ENCODE data around the gene HABP4. TPM values are rescaled to one million over a fixed set of nuclear protein-coding genes. Genes with fewer than 3 reads are reported as not detected.
"Not testable (repeated sequence)": the region's sequence is repeated elsewhere in the genome, so short reads cannot be mapped to it uniquely, and the experiment has no call there.

The HABP4 gene
- total RNA-seq, 1 donor from 2014 or later, result 8.5 TPM

DNA sequence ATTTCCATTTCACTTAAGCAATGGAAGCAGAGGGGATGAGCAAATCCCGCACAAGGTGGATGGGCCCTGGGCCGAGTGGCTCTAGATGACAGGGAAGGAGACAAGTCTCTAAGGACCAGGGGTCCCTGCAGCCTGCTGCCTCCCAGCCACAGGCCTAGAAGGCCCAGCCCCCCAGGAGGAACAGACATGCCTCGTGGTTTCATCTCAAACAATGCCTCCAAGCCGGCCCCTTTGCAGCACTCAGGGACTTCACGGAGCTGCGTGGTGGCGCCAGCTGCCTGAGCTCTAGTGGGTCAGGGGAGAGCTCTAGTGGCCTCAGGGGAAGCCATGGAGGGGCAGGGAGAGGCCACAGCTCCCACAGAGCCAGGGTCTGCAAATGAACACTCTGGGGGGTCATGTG lies 48.8 kb downstream of the HABP4 start:
- no peak for DNase-seq

DNA sequence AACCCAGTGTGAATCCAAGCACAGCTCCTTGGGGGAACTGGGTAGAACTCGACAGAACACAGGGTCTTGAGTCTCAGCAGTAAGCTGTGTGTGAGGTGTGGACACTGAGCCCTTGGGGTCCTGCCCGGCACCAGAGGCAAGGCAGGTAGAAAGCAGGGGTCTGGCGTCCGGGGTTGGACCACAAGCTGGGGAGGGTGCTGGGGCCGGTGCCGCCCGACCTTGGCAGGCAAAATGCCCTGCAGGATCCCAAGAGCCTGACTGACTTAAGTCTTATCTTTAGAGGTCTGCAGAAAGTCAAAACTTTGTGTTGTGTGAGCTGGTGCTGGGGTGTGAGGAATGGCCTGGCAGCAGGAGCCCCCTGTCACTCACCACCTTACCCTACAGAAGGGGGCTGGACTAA lies 49.3 kb downstream of the HABP4 start:
- no peak for DNase-seq

DNA sequence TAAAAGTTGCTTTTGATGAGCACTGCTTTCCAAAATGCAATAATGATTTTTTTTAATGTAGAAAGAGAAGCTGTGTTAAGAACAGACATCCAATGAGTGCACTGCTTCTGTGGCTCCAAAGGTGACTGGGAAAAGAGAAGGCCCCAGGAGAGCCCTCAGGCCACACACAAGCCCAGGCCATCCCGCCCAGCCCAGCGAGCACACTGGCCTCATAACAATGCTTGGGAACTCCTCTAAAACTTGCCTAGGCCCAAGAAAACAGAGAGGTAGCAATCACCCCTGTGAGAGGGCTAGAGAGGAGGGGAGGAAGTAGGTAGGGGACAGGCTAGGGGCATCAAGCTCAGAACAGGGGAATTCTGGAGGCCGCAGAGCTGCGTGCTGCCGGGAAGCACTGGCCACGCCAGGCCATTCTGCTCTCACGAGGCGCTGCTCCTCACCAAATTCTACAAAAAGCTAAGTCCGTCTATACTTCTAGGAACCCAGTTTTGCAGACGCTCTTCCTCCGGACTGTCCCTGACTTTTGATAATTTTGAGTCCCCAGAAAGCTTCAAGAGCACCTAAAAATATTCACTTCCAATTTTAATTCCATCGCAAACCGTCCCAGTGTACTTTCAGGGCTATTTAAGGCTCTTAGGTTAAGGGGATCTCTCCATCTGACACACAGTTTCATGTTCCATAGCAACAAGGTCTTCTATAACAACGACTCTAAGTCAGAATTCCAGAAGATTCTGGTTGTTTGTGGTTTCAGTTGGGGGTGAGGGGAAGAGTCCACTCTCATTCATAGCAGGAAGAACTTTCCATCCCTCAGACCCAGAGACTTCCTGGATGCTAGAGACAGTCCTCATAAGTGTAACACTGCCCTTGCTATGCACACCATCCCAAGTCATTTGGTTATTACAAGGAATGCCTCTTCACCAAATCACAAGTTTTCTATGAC lies 51.0 kb downstream of the HABP4 start:
- no peak for DNase-seq

DNA sequence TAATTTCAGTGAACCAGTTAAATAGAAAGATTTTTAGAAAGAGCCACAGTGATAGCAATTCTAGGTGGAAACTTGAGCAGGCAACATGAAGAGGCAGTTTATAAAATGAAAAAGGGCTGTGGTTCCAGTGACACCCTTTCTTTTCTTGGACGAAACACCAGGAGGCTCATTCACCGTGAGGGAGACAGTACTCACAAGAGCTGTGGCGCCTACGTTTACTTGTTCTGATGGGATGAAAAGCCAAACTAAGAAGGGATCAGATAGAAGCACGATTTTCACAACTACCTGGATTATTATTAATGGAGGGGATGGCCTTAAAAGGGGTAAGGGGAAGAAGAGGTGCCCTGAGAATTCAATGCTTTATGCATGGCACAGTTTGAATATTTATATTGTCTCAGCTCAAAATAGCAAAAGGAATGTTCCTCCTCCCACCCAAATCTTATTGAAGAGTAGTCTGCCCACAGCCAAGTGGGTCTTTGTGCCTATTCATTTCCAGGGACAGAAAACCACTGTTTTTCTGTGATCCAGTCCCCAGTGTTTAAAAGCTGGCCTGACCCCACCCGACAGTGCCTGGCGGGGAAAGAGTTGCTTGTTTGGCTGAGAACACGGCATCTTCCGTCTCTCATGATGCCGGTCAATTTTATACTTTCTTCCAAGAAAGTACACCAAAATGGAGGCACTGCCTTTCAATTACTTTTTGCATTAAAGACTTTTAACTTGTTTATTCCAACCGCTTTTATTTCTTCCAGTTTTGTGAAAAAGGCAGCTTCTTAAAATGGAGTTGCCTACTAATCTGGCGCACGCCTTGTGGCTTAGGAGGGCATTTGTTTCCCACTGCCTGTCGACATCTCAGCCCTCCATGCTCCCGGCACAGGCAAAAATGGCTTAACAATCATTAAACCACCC lies 51.9 kb downstream of the HABP4 start:
- DNase-seq, result no peak

DNA sequence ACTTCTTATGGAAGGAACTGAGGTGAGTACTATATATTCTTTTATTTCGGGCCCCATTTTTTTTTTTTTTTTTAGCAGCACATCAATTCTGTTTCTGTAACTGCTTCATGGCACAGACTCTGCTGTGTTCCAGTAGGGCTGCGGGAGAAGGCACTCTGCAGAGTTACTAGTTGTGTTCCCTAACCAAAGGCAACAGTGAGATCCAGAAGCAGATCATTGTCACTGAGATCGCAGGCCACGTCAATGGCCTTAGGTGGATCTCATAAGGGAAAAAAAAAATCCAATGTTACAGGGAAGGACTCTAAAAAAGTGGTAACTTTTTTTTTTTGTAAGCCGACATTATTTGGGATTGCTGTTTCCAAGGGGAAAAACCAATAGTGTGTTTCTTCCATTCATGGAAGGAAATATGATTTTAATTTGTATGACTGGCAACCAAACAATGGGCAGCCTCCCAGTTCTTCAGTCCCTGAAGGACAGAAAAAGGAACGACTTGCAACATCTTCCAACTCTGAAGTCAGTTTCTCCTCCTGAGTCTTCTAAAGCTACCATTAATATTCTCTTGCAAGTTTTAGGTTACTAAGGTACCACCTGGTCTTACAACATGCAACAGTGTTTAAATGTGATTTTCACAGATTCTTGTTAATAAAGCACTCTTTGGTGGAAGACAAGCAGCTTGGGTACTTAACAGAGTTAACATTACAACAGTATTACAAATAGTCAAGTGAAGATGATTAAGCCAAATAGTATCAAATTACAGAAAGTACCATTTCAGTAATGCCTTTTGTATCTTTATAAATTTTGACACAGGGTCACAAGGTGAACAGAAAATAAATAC lies 52.8 kb downstream of the HABP4 start:
- peak; percentile 83 for DNase-seq

DNA sequence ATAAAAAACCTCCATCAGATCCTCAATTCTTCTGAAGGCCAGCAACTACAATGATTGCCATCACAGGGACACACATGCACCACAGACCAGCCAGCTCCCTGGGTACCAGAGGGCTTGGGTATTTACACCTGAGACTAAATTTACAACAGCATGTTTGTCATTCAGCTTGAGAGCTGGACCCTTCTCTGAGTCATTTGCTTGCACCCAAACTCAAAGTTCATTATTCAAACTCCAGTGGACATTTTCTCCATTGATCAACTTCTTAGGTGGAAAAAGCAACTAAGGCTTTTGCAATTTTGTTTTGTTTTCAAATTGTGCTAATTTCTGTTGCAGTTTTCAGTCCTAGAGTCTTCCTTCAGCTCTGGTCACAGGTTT lies 53.4 kb downstream of the HABP4 start:
- not testable (repeated sequence) for DNase-seq

DNA sequence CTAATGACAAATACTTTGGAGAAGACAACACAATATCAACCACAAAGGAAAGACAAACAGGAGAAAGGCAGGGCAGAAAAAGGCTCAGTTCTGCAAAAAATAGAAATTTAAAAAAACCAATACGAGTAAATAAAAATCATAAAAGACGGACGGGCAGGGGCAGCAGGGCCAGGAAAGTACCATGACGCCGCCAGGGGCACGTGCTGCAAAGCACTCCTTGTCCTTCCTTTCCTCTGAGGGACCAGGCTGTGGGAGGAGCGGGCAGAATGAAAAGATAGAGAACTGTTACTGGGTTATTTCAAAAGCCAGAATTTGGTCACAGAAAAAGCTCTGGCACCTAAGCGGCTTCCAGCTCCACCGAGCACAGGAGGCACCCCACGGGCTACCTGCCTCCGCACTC lies 53.9 kb downstream of the HABP4 start:
- no peak for DNase-seq

DNA sequence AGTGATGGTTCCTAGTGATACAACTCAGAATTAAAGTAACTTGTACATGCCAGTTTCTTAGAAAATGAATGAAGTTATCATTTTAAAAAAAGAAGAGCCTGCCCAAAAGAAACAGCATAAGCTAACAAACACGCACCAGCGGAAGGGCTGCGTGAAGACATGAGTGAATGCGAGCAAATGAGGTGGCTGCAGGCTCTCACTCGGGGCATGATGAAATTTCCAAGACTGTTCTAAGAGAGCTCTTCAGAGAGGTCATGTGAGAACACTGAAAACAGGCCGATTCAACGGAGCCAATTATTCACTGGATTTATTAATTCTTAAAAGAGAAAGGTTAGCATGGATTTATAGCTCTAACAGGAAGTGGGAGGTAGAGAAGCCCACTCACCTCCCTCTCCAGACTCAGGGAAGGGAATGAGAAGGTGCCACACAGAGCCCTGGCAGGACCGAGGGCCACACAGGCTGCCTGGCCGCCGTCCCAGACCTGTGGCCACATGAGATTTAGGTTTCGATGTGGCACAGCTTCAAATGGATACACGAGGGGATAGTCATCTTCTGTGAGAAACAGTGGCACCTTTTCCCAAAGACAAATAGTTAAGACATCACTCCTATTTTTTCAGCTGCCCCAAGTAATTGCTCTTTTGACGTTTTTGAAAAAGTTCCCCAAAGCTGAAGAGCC lies 55.5 kb downstream of the HABP4 start:
- DNase-seq, result no peak

DNA sequence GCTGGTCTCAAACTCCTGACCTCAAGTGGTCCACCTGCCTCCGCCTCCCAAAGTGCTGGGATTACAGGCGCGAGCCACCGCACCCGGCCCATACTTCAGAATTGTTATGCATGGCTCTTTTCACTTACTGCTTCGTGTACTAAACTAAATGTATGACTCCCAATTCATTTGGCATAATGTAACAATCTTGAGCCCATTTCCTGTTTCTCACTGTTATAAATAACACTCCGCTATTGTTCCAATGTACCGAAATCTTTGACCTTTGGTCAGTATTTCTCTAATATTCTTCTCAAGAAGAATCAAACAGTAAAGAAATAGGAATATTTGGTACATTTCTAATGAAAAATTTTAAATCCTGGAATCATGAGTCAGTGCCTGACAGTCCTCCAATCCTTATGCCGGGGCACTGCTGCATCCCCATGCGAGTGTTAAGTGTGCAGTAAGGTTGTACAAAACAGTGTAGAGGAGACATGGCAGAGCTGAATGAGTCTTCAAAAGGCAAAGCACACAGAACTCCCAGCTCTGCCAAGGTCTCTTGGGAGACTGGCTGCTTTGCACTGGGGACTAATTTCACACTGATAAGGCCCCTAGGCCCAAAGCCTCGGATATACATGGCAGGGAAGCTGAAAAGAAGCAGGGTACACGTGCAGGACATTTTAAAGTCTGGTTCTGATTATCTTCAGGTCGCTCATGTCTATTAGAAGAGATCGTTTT lies 58.4 kb downstream of the HABP4 start:
- no peak for DNase-seq

DNA sequence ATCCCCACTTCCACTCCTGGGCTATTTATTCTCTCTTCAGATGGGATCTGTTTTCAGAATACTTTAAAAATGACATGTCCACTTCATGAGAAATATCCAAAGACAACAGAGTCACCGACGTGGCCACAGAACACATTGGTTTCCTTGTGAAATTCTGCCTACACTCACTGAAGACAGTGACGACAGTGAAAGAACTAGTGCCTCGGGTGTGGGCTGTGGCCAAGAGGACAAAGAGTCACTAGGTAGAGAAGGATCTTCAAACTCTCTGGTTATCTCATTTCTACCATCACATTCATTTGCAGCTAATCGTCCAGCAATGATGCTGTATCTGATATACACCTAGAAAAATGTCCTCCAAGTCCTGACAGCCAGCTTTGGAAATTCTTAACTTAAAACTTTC lies 59.1 kb downstream of the HABP4 start:
- no peak for DNase-seq

DNA sequence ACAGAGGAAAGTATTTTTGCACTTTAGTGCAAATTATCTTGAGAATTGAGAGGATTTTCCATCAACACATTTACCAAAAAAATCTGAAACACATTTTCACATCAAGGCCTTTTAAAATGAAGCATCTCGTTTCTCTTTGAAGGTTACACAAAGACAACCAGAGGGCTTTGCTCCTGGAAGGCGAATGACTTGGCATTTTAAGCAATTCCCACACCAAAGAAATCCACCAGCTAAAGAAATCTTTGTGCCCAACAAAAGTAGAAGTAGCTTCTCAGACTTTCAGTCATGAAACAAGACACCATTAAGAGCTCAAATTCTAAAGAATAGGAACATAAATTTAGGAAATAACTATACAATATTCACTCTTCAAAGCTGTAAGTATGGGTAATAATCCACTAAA lies 59.9 kb downstream of the HABP4 start:
- no peak for DNase-seq

DNA sequence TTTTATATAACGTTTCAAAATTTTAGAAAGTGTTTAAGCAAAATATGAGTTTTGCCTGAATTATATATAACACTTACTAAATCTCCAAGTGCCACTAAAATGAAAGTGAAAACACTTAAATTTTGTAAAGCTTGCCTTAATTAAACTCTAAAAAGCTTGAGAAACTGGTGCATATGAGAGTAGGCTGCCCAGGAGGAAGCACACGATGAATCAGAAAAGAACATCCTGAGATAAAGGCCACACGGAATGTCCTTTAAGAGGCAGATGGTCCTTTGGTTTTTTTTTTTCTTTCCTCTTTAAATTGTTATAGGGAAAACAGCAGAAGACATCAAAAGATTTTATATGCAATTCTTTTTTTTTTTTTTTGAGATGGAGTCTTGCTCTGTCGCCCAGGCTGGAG lies 60.3 kb downstream of the HABP4 start:
- no peak for DNase-seq

DNA sequence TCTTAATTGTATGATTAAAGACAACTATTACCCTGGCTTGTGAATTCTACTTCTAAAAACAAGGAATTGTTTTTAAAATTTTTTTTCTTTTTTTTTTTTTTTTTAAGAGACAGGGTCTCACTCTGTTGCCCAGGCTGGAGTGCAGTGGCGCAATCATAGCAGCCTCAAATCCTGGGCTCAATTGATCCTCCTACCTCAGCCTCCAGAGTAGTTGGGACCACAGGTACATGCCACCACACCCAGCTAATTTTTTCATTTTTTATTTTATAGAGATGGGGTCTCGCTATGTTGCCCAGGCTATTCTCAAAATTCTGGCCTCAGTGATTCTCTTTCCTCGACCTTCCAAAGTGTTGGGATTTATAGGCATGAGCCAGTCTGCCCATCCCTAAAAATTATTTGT lies 62.3 kb downstream of the HABP4 start:
- no peak for DNase-seq

DNA sequence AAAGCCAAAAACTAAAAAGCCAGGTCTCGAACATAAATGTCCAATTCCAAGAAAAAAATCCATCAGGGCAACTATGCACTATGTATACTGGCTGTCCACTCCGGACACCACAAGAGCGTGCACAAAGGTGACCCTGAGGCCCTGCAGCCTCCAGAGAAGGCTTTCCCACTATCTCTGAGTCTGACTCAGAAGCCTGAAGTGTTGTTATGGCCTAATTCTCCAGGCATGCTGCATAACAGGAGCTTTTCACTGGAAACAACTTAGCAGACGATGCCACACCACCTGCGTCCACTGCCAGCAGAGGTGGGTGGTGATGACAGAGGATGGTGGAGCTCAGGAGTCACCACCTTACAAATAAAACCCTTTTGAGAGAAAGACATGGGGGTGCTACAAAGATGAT lies 63.7 kb downstream of the HABP4 start:
- no peak for DNase-seq

DNA sequence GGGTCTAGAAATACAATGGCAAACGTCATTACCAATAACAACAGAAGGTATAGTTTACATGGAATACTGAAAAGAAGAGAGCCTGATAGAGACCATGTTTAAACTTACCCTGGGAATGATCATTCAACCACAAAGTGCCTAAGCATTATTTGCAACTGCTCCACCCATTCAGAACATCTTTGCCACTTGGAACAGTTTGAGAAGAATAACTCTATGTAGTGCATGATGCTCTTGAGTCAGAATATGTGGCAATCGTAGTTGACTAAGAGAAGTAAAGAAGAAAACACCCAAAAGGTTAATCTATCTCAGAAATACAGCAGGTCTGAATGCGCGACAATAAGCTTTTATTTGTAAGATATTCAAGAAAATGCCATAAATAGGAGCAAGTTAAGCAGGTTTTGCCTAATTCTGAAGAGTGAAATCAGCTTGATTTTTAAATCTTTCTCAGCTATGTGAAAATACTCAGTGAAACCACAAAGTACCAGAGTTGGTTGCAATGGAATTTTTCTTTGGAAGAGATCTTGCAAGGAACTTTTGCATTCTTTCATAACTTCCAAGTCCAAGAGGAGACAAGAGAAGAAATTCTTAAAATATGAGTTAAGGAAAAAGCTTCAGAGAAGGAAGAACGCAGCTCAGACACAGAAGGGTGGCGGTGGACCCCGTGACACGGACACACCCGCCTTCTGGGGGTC lies 64.3 kb downstream of the HABP4 start:
- peak; percentile 46 for DNase-seq

DNA sequence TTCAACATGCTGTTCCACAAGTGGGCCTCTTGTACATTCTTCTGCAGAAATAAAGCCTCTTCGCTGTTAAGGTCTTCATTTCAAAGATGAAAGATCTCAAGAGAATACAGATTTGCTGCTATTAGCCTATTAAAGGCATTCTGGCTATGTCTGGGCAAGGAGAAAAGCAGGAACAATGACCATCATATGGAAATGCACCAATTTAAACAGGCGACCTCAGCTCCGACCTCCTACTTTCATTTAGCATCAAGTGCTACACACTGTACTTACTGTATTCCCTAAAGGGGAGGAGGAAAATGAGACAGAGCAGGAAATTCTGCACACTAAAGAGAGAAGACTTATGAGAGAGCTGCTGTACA lies 64.8 kb downstream of the HABP4 start:
- peak; percentile 47 for DNase-seq

DNA sequence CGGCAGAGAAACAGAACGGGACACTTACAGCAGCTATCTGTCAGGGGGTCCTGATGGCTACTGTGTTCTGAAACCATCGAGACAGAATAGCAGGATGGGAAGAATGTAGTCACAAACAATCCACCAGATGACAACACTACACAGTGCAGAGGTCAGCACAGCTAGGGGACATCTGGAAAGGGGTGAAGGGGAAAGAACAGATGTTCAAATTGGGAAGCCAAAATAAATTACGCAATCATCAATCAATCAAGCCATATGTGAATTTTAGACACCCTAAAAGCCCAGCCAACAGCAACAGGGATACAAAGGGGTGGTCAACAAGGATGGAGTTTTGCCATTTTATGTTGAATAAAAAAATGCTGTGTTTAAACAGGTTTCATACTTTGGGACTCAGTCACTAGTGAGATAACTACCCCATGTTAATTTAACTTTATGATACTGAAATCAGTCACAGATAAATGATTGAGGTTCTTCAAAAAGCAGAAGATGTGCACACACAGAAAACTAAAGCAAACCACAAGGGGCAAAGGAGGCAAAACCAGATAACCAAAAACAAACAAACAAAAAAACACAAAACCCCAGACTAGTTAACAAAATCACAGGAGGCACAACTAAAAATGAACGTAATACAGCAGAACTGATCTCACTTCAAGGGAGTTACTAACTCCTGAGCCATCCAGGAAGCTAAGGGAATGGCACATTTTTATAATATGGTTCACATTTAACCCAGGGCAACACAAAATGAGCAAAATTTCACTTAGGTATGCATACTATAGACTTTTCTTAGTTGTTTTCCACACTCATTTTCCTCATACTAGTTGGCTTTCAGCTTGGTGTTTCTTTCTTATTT lies 65.9 kb downstream of the HABP4 start:
- peak; percentile 39 for DNase-seq

DNA sequence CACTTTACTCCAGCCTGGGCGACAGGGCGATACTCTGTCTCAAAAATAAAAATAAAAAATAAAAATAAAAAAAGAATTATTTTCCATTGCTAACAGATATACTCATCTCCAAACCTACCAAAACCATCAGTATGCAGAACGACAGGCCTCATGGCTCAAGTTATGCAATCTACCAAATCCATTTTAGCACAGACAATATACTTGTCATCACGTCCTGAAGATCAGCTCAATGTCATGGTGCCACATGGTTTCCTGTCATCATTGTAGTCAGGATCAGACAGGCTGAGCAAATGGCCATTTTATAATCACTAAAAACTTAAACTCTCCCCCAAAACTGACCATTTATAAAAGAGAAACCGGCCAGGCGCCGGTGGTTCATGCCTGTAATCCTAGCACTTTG lies 69.1 kb downstream of the HABP4 start:
- no peak for DNase-seq

DNA sequence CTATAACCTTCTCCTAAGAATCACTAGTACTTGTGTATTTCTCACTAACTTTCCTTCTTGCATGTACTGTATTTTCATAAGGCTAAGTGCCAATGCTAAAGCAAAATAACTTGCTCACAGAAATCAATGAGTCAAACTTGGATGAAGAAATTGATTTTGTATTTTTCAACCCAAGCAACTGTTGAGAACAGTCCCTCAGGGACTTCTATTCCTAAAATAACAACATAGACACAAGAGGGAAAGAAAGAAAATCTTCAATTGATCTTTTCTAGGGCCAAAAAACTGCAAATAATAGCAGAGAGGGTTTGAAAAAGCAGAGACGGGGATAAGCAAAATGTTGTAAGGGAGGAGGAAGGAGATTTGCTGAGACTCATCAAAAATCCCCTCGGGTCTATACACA lies 69.8 kb downstream of the HABP4 start:
- peak; percentile 66 for DNase-seq

DNA sequence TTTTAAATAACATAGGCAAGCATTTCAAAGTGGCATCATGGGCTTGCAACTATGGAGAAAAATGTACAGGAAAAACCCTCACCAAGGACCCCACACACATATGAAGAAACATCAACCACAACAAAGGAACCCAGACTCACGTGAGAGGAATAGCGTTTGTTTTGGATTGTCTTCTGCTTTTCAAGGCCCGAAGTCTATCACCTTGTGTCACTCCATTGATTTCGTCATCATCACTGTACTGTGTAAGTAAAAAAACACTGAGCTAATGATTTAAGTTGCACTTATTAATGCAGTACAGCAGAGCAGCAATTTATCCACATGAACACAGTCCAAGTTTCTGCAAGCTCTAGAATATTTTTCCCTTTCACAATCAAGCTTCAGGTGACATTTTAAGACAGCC lies 72.4 kb downstream of the HABP4 start:
- DNase-seq, result no peak
